Gastroesophageal sphincter (tissue), 3 donors: Measurements from ENCODE around the gene SETD1A.

Experiments
- CTCF ChIP-seq, 4 experiments: fragments of 200-600 bp in 2 of 4; fragments of 450-650 bp in 2 of 4; sonication (generic) in 1 of 4; IDR thresholded peaks; one replicate each; pipeline ENCODE4 v1.5.1; 2017 to 2019; ENCODE audit warnings: antibody characterized with exemption in 4 of 4, mild to moderate bottlenecking in 2 of 4, moderate library complexity in 2 of 4
- EP300 ChIP-seq: sonication (generic); formaldehyde crosslinking; IDR thresholded peaks from one replicate; pipeline ENCODE4 v1.6.1; 2017; ENCODE audit warnings: antibody characterized with exemption, mild to moderate bottlenecking

DNA sequence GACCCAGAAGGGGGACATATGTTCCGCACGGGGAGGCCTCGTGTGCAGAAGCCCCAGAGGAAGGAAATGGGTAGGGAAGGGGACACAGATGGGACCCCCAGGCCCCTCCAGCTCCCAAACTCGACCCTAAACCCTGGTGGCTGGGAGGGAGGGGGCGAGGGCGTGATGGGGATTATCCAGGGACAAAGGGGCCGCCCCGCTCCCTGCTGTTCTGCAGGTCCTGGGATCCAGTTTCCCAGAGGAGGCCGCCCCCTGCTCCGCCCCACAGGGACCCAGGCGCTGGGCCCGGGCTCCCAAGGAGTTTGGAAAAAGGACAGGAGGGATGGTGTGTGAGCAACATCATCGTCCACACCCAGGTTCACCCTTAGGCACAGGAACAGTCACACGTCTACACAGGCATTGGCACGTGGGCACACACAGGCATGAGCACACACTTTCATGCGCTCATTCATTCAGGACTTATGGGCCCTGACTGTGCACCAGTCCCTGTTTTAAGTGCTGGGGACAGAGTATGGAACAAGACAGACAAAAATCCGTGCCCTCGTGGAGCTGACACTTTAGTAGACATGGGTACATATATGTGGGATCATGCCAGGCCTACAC, 47.0 kb upstream of the SETD1A start:
- TF ChIP-seq CTCF (IDR thresholded peaks at IDR 0.05) (no peak), EP300 (no peak)
